Hepatocyte (in vitro differentiated cells): ENCODE data around the gene ATP1A4. TPM values are rescaled to one million over a fixed set of nuclear protein-coding genes. Genes with fewer than 3 reads are reported as not detected.

ENCODE experiments used
- DNase-seq: peaks from one replicate; pipeline ENCODE4 v3.0.0-alpha.2; 2016; ENCODE audit warnings: low spot score
- H2AFZ ChIP-seq: fragments of 200-600 bp; sonication (generic); 2 replicates; pipeline ENCODE4 v1.6.0; 2016; ENCODE audit warnings: antibody characterized with exemption, mild to moderate bottlenecking
- H3K27ac ChIP-seq: fragments of 200-600 bp; sonication (generic); 2 replicates; pipeline ENCODE4 v1.5.1; 2016; ENCODE audit warnings: mild to moderate bottlenecking
- H3K27me3 ChIP-seq: fragments of 200-600 bp; sonication (generic); 2 replicates; pipeline ENCODE4 v1.6.1; 2016
- H3K36me3 ChIP-seq: fragments of 200-600 bp; sonication (generic); replicated peaks from 2 replicates; pipeline ENCODE4 v1.5.1; 2016; ENCODE audit warnings: low read depth; ENCODE audit not compliant: insufficient read depth
- H3K4me1 ChIP-seq: fragments of 200-600 bp; sonication (generic); 2 replicates; pipeline ENCODE4 v1.5.1; 2016; ENCODE audit warnings: mild to moderate bottlenecking, moderate library complexity; ENCODE audit not compliant: insufficient read depth
- H3K4me2 ChIP-seq: fragments of 200-600 bp; sonication (generic); 2 replicates; pipeline ENCODE4 v1.6.0; 2016
- H3K4me3 ChIP-seq: fragments of 200-600 bp; sonication (generic); 2 replicates; pipeline ENCODE4 v1.5.1; 2016; ENCODE audit warnings: mild to moderate bottlenecking
- H3K79me2 ChIP-seq: fragments of 200-600 bp; sonication (generic); 2 replicates; pipeline ENCODE4 v1.6.0; 2017; ENCODE audit warnings: mild to moderate bottlenecking
- H3K9me2 ChIP-seq: fragments of 200-600 bp; sonication (generic); replicated peaks from 2 replicates; pipeline ENCODE4 v1.6.0; 2017; ENCODE audit warnings: mild to moderate bottlenecking; ENCODE audit not compliant: insufficient read depth
- H3K9me3 ChIP-seq: fragments of 200-600 bp; sonication (generic); 2 replicates; pipeline ENCODE4 v1.5.1; 2016; ENCODE audit warnings: low read depth, mild to moderate bottlenecking
- H4K20me1 ChIP-seq: fragments of 200-600 bp; sonication (generic); 2 replicates; pipeline ENCODE4 v1.6.0; 2016; ENCODE audit warnings: mild to moderate bottlenecking; ENCODE audit not compliant: insufficient read depth, poor library complexity, severe bottlenecking
- EZH2 ChIP-seq: fragments of 200-600 bp; sonication (generic); IDR thresholded peaks from 2 replicates; pipeline ENCODE4 v1.6.1; 2016; ENCODE audit warnings: antibody characterized with exemption, mild to moderate bottlenecking, borderline replicate concordance
- EZH2phosphoT487 ChIP-seq: fragments of 200-600 bp; sonication (generic); IDR thresholded peaks from one replicate; pipeline ENCODE4 v1.6.1; 2018; ENCODE audit warnings: antibody characterized with exemption, mild to moderate bottlenecking, low read depth, moderate library complexity; ENCODE audit not compliant: unreplicated experiment, severe bottlenecking
- WGBS: methylation state at CpG from one replicate; pipeline ENCODE4 v1.1.6; 2016; ENCODE audit warnings: low lambda C conversion rate; ENCODE audit errors: missing lambda C conversion rate; 5-methylcytosine and 5-hydroxymethylcytosine counted together
- polyA plus RNA-seq: library from polyadenylated mRNA; unstranded; fragments of >200 nt; fragmentation: Nextera tagmentation; extraction: Ambion mirVana; gene quantifications from 2 replicates; pipeline ENCODE4 v1.2.1, GENCODE V29; 2016
- total RNA-seq: library from RNA; depleted of rRNA; stranded (reverse); fragments of >200 nt; gene quantifications from 2 replicates; pipeline ENCODE4 v1.2.3, GENCODE V29; 2014
- TF ChIP-seq, protein P1 (sequence below): fragments of 200-600 bp; sonication (generic); IDR thresholded peaks from 2 replicates; pipeline ENCODE4 v1.5.1; 2016; ENCODE audit warnings: antibody characterized with exemption, mild to moderate bottlenecking; ENCODE audit not compliant: poor library complexity

ATP1A4 gene
- total and polyA plus RNA-seq, 2 experiments from 2014 or later = 0.45 to 4.4 TPM

DNA sequence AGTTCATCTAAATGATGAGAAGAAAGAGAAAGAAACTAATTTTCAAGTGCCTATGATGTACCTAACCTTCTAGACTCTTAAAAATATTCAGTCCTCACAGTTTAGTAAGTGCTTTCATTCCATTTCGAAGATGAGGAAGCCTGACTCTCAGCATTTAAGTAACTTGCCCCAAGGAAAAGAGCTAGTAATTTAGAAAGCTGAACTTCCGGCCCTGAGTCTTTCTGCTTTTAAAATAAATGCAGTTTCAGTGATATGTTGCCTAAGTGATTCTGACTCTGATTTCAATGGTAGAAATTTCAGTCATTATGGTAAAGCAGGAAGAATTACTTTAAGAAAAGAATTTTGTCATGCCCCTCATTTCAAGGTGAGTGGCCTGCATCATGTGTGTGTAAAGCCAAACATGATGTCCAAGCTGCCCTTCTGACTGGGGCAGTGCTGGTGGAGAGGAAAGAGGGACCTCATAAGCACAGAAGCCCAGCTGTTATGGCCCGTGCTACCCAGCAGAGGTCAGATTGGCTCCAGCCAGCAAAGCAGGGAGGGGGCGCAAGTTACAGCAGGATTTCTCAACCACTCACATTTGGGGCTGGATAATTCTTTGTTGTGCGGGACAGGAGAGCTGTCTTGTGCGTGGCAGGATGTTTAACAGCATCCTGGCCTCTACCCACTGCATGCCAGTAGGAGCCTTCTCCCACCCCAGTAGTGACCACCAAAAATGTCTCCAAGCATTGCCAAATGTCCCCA lies 10.7 kb downstream of the ATP1A4 start:
- no peak overlapping the region for H3K4me3 ChIP-seq
- no peak for DNase-seq

DNA sequence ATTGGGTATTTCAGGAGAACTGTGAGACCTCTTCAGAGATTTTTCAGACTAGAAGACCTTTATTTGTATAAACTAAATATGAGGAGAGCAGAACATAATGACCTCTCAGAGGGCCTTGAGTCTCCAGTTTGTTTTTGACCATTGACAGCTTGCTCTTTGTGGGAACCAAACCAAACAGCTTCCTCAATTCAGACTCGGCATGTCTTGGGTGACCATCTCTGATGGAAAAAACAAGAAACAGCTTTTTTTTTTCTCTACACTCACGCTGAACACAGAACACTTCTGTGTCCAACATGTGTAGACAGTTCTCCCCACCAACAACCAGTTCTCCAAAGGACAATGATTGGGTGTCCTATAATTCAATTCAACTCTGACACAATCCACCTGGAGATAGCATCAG lies 11.5 kb downstream of the ATP1A4 start:
- Histone ChIP-seq H3K9me2 (no peaks in the 10 kb centered on the region), H3K79me2 (no peaks in the 10 kb centered on the region), H3K27me3 (no peaks in the 10 kb centered on the region), H2AFZ (no peak overlapping the region), H3K36me3 (no peaks in the 10 kb centered on the region), H3K9me3 (no peaks in the 10 kb centered on the region), H3K27ac (no peak overlapping the region), H4K20me1 (no peaks in the 10 kb centered on the region), H3K4me2 (no peak overlapping the region), H3K4me1 (no peaks in the 10 kb centered on the region), H3K4me3 (no peak overlapping the region)
- no peak for DNase-seq
- TF ChIP-seq, protein P1, sequence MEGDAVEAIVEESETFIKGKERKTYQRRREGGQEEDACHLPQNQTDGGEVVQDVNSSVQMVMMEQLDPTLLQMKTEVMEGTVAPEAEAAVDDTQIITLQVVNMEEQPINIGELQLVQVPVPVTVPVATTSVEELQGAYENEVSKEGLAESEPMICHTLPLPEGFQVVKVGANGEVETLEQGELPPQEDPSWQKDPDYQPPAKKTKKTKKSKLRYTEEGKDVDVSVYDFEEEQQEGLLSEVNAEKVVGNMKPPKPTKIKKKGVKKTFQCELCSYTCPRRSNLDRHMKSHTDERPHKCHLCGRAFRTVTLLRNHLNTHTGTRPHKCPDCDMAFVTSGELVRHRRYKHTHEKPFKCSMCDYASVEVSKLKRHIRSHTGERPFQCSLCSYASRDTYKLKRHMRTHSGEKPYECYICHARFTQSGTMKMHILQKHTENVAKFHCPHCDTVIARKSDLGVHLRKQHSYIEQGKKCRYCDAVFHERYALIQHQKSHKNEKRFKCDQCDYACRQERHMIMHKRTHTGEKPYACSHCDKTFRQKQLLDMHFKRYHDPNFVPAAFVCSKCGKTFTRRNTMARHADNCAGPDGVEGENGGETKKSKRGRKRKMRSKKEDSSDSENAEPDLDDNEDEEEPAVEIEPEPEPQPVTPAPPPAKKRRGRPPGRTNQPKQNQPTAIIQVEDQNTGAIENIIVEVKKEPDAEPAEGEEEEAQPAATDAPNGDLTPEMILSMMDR = no peak
- TF ChIP-seq EZH2 = no peak
- TF ChIP-seq EZH2phosphoT487 = no peak
- 91% methylated on average over 2 of the region's 2 CpGs for WGBS

More for the DNA sequence above, 10.7 kb downstream of the ATP1A4 start:
- H3K27me3 ChIP-seq = no peaks in the 10 kb centered on the region
- 44% methylated on average over 6 of the region's 6 CpGs for WGBS
- H3K27ac ChIP-seq = no peak overlapping the region
- H3K9me2 ChIP-seq = no peaks in the 10 kb centered on the region
- no peaks in the 10 kb centered on the region for H3K9me3 ChIP-seq
- H3K79me2 ChIP-seq = no peaks in the 10 kb centered on the region
- H4K20me1 ChIP-seq = no peaks in the 10 kb centered on the region
- TF ChIP-seq, protein P1 = peak; percentile 34
- TF ChIP-seq EZH2phosphoT487 (no peak), EZH2 (no peak)
- no peak overlapping the region for H2AFZ ChIP-seq
- no peak overlapping the region for H3K4me2 ChIP-seq
- H3K4me1 ChIP-seq = no peaks in the 10 kb centered on the region
- no peaks in the 10 kb centered on the region for H3K36me3 ChIP-seq

DNA sequence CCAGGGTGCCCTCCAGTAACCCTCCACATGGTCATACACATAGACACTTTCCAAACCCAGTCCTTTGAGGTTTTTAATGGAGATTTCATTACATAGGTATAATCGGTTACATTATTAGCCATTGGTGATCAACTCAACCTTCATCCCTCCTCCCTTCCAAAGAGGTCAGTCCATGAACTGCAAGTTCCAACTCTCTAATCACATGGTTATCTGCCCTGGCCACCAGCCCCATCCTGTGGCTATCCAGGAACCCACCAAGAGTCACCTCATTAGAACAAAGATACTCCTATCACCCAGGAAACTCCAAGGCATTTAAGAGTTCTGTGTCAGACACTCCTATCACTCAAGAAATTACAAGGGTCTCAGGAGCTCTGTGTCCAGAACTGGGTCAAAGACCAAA lies 12.2 kb downstream of the ATP1A4 start:
- Histone ChIP-seq H3K4me1 (no peaks in the 10 kb centered on the region), H3K27ac (no peak overlapping the region), H4K20me1 (no peaks in the 10 kb centered on the region), H3K9me3 (no peaks in the 10 kb centered on the region), H3K9me2 (no peaks in the 10 kb centered on the region), H3K4me2 (no peak overlapping the region), H3K36me3 (no peaks in the 10 kb centered on the region), H3K4me3 (no peak overlapping the region), H3K27me3 (no peaks in the 10 kb centered on the region), H3K79me2 (no peaks in the 10 kb centered on the region), H2AFZ (no peak overlapping the region)
- DNase-seq = no peak
- WGBS = 100% methylated on average over 1 of the region's 1 CpG
- TF ChIP-seq EZH2 (no peak), EZH2phosphoT487 (no peak)
- TF ChIP-seq, protein P1 = no peak
